ENCODE measurements around the gene MYADM.
"Not testable (repeated sequence)": the region's sequence is repeated elsewhere in the genome, so short reads cannot be mapped to it uniquely, and the experiment has no call there.

Gene MYADM

GRCh38 chr19:53867225-53868090, at the start of gene MYADM:
Gene MYADM, plus strand, starts transcription at chr19:53867883. Its CDS starts 5,647 bp downstream, at chr19:53873530.
- peak; percentile 100 for DNase-seq

- no peak for DNase-seq
Measured at GRCh38 chr19:53818756-53819155, 48.9 kb upstream of the MYADM start.

GRCh38 chr19:53819861-53820260, 47.8 kb upstream of the MYADM start:
- DNase-seq, result no peak

GRCh38 chr19:53823380-53824120, 44.1 kb upstream of the MYADM start:
- no peak for DNase-seq

- no peak for DNase-seq
Measured at GRCh38 chr19:53824134-53824611, 43.5 kb upstream of the MYADM start, which contains the start of gene NLRP12. Gene NLRP12, minus strand, starts transcription at chr19:53824314. Its CDS starts 140 bp downstream, at chr19:53824174.

- no peak for DNase-seq
Measured at GRCh38 chr19:53826876-53827275, 40.8 kb upstream of the MYADM start.

GRCh38 chr19:53828531-53828930, 39.2 kb upstream of the MYADM start:
- no peak for DNase-seq

- not testable (repeated sequence) for DNase-seq
Measured at GRCh38 chr19:53832861-53833260, 34.8 kb upstream of the MYADM start.

- DNase-seq, result not testable (repeated sequence)
Measured at GRCh38 chr19:53838446-53838845, 29.2 kb upstream of the MYADM start.

- not testable (repeated sequence) for DNase-seq
Measured at GRCh38 chr19:53840241-53840640, 27.4 kb upstream of the MYADM start.

- not testable (repeated sequence) for DNase-seq
Measured at GRCh38 chr19:53840914-53841313, 26.8 kb upstream of the MYADM start.

GRCh38 chr19:53844849-53845246, 22.8 kb upstream of the MYADM start:
- no peak for DNase-seq

- no peak for DNase-seq
Measured at GRCh38 chr19:53847555-53847954, 20.1 kb upstream of the MYADM start.

- no peak for DNase-seq
Measured at GRCh38 chr19:53849237-53849676, 18.4 kb upstream of the MYADM start.

- no peak for DNase-seq
Measured at GRCh38 chr19:53853707-53854106, 14.0 kb upstream of the MYADM start.

GRCh38 chr19:53864308-53864836, 3.3 kb upstream of the MYADM start:
- no peak for DNase-seq

- DNase-seq, result no peak
Measured at GRCh38 chr19:53865523-53865917, 2.2 kb upstream of the MYADM start.

- peak; percentile 87 for DNase-seq
Measured at GRCh38 chr19:53865918-53866864, 1.5 kb upstream of the MYADM start.

GRCh38 chr19:53866865-53867224, 838 bp upstream of the MYADM start:
- no peak for DNase-seq

- DNase-seq, result peak; percentile 79
Measured at GRCh38 chr19:53868091-53868891, 608 bp downstream of the MYADM start.

Data from activated effector memory CD4-positive, alpha-beta T cell treated with anti-CD3 and anti-CD28 coated beads, Interleukin-2, amount 50 U/mL, for 16 hours (primary cell).